H54 (cell line): ENCODE data around the gene PLA2G4E.

Source experiments
- DNase-seq: peaks from one replicate; pipeline ENCODE4 v3.0.0; 2011; ENCODE audit warnings: low spot score, mixed read lengths; ENCODE audit not compliant: insufficient read length
- FAIRE-seq: peaks from 3 replicates; lab custom pipeline; 2011; peaks lifted over from hg19 to GRCh38; lab: Jason Lieb, UNC
- POLR2A ChIP-seq: IDR thresholded peaks from 2 replicates; pipeline ENCODE4 v1.6.1; 2011; ENCODE audit warnings: low read depth, mild to moderate bottlenecking, low read length

PLA2G4E gene

GRCh38 chr15:42059661-42060476 lies 39.0 kb upstream of the PLA2G4E start:
- FAIRE-seq (no peak), DNase-seq (no peak)
- no peak for TF ChIP-seq POLR2A

- no peak for TF ChIP-seq POLR2A
- FAIRE-seq, result no peak
- DNase-seq, result no peak
Measured at GRCh38 chr15:42058791-42059190, 37.9 kb upstream of the PLA2G4E start.

GRCh38 chr15:42057799-42058646 lies 37.2 kb upstream of the PLA2G4E start:
- FAIRE-seq (no peak), DNase-seq (no peak)
- TF ChIP-seq POLR2A, result no peak

GRCh38 chr15:42056934-42057798 lies 36.3 kb upstream of the PLA2G4E start:
- TF ChIP-seq POLR2A, result peak; percentile 20; the same call in 1 of the 2 replicates
- DNase-seq (peak; percentile 68), FAIRE-seq (peak; percentile 20)

GRCh38 chr15:42053914-42054313 lies 33.1 kb upstream of the PLA2G4E start:
- FAIRE-seq, result no peak
- TF ChIP-seq POLR2A, result no peak
- DNase-seq, result no peak

GRCh38 chr15:42053010-42053409 lies 32.2 kb upstream of the PLA2G4E start:
- no peak for DNase-seq
- no peak for FAIRE-seq
- TF ChIP-seq POLR2A, result no peak

- FAIRE-seq, result no peak
- DNase-seq, result no peak
- TF ChIP-seq POLR2A, result no peak
Measured at GRCh38 chr15:42050484-42051255, 29.8 kb upstream of the PLA2G4E start.

DNA sequence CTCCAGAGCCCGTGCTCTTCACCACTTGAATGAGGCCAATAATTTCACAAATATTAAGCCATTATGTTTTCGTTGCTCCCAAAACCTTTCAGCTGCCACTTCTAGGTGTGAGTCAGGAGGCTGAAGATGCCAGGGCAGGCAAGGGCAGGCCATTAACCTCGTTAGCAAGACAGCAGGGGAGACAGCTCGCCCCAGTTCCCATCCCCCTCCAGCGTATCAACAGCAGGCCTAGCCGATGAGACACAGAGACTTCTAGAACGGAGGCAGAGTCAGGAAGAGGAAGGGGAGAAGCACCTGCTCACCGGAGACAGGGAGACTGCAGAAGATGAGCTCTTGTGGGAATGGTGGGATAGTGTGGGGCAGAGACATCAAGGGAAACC lies 28.0 kb upstream of the PLA2G4E start:
- DNase-seq (no peak), FAIRE-seq (no peak)
- no peak for TF ChIP-seq POLR2A

DNA sequence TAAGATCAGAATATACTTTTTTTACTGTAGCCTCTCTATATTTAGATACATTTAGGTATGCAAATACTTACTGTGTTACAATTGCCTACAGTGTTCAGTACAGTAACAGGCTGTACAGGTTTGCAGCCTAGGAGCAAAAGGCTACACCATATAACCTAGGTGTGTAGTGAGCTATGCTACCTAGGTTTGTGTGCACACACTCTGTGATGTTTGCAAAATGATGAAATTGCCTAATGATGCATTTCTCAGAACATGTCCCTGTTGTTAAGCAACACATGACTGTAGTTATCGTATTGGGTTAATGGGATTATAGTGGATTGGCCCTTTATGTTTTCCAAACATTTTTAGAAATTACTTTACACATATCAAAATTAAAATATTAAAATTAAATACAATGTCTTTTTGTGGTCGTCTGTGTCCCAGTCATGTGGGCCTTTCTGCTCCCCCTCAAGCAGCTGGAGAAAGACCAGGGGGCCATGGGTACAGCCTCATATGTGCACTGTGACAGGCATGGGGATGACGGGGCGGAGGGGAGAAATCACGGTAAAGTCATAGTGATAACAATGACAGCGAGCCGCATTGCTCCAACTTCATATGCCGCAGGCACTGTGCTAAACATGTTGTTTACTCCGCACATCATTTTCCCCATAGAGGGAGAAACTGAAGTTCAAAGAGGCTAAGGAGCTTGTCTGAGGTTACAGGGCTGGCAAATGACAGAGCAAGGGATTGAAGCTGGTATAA lies 27.4 kb upstream of the PLA2G4E start:
- no peak for TF ChIP-seq POLR2A
- no peak for DNase-seq
- FAIRE-seq, result no peak

- no peak for TF ChIP-seq POLR2A
- DNase-seq (no peak), FAIRE-seq (no peak)
Measured at GRCh38 chr15:42046597-42046996, 25.8 kb upstream of the PLA2G4E start.

DNA sequence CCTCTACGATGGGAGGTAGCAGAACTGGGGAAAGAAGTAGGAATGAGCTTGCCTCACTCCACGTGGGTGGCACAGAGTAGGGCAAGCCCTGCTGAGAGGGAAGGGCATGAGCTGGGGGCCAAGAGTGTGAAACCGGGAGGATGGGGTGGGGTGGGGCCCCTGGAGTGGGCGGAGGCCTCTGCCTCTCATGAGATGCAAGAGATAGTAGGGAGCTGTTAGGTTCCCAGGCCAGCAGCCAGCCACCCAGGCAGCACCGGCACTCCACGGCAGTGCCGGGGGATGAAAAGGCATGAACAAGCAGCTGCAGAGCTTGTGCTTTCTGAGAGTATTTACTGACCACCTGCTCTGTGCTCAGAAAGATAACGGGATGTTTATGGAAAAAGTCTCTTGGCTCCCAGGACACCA lies 24.4 kb upstream of the PLA2G4E start:
- no peak for FAIRE-seq
- DNase-seq, result no peak
- no peak for TF ChIP-seq POLR2A
